Measurements from ENCODE around the gene ABCD1. TPM values are rescaled to one million over a fixed set of nuclear protein-coding genes. Genes with fewer than 3 reads are reported as not detected.

Gene ABCD1
- total RNA-seq, 1 donor from 2014 or later: 20.3 TPM

DNA sequence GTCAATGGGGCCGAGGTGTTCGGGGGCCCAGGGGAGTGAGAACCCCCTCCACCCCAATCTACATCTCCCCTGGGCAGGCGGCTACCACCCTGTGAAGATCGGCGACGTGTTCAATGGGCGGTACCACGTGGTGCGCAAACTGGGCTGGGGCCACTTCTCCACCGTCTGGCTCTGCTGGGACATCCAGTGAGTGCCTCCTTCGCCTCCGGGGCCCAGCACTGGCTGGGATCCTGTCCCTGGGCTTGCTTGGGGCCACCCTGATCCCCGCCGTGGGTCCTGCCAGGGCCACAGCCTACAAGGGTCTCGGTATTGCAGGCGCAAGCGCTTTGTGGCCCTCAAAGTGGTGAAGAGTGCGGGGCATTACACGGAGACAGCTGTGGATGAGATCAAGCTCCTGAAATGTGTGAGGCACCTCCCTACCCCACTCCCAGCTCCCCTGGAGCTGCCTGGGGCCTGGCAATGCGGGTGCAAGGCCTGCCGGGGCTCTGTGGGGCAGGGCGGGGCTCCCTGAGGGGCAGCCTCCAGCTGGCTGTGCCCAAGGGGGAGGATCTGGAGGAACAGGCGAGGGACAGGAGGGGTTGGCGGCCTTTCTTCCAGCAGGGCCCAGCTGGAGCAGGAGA, 56.9 kb downstream of the ABCD1 start:
- no peaks in the 10 kb centered on the region for H3K4me1 Mint-ChIP-seq (ENCODE audit: low read depth)
- DNase-seq (ENCODE audit: low spot score): no peak
- peaks cover 3% of the 10 kb centered on the region for H3K36me3 Mint-ChIP-seq (ENCODE audit: low read depth)
- H3K9me3 Mint-ChIP-seq (ENCODE audit: low read depth): no peaks in the 10 kb centered on the region
- no peak overlapping the region for H3K27ac Mint-ChIP-seq (ENCODE audit: unreplicated experiment)
- TF ChIP-seq, protein P1, sequence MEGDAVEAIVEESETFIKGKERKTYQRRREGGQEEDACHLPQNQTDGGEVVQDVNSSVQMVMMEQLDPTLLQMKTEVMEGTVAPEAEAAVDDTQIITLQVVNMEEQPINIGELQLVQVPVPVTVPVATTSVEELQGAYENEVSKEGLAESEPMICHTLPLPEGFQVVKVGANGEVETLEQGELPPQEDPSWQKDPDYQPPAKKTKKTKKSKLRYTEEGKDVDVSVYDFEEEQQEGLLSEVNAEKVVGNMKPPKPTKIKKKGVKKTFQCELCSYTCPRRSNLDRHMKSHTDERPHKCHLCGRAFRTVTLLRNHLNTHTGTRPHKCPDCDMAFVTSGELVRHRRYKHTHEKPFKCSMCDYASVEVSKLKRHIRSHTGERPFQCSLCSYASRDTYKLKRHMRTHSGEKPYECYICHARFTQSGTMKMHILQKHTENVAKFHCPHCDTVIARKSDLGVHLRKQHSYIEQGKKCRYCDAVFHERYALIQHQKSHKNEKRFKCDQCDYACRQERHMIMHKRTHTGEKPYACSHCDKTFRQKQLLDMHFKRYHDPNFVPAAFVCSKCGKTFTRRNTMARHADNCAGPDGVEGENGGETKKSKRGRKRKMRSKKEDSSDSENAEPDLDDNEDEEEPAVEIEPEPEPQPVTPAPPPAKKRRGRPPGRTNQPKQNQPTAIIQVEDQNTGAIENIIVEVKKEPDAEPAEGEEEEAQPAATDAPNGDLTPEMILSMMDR (IDR thresholded peaks at IDR 0.05): no peak
- no peak overlapping the region for H3K4me3 Mint-ChIP-seq (ENCODE audit: unreplicated experiment)
- no peaks in the 10 kb centered on the region for H3K27me3 Mint-ChIP-seq (ENCODE audit: low read depth)

DNA sequence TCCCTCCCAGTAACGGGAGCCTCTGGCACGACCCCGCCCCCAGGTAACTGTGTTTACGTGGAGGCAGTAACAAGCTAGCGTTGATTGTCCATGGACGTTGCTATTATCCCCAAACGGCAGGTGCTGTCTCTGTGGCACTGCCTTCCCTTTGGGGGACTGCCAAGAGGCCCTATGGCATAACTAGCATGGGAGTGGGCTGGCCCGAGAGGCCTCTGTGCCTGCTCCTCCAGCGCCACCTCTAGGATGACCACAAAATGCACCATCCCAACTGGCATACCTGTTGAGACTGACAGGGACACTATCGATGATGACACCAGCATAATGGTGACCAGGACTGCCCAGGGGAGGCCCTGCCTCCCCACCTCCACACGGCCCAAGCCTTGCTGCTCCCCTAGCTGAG, 57.7 kb downstream of the ABCD1 start:
- TF ChIP-seq, protein P1 (IDR thresholded peaks at IDR 0.05): peak; percentile 16
- Mint-ChIP-seq H3K9me3 (ENCODE audit: low read depth) (no peaks in the 10 kb centered on the region), H3K4me3 (ENCODE audit: unreplicated experiment) (no peak overlapping the region), H3K27me3 (ENCODE audit: low read depth) (no peaks in the 10 kb centered on the region), H3K4me1 (ENCODE audit: low read depth) (no peaks in the 10 kb centered on the region), H3K36me3 (ENCODE audit: low read depth) (peaks cover 3% of the 10 kb centered on the region), H3K27ac (ENCODE audit: unreplicated experiment) (no peak overlapping the region)
- no peak for DNase-seq (ENCODE audit: low spot score)

- no peaks in the 10 kb centered on the region for H3K27me3 Mint-ChIP-seq (ENCODE audit: low read depth)
- H3K4me3 Mint-ChIP-seq (ENCODE audit: unreplicated experiment): no peak overlapping the region
- no peak for DNase-seq (ENCODE audit: low spot score)
- TF ChIP-seq, protein P1 (IDR thresholded peaks at IDR 0.05): no peak
- H3K27ac Mint-ChIP-seq (ENCODE audit: unreplicated experiment): no peak overlapping the region
- peaks cover 2% of the 10 kb centered on the region for H3K9me3 Mint-ChIP-seq (ENCODE audit: low read depth)
- peaks cover 5% of the 10 kb centered on the region for H3K36me3 Mint-ChIP-seq (ENCODE audit: low read depth)
- H3K4me1 Mint-ChIP-seq (ENCODE audit: low read depth): no peaks in the 10 kb centered on the region
Observed at GRCh38 chrX:153782871-153783270, 58.2 kb downstream of the ABCD1 start.

DNA sequence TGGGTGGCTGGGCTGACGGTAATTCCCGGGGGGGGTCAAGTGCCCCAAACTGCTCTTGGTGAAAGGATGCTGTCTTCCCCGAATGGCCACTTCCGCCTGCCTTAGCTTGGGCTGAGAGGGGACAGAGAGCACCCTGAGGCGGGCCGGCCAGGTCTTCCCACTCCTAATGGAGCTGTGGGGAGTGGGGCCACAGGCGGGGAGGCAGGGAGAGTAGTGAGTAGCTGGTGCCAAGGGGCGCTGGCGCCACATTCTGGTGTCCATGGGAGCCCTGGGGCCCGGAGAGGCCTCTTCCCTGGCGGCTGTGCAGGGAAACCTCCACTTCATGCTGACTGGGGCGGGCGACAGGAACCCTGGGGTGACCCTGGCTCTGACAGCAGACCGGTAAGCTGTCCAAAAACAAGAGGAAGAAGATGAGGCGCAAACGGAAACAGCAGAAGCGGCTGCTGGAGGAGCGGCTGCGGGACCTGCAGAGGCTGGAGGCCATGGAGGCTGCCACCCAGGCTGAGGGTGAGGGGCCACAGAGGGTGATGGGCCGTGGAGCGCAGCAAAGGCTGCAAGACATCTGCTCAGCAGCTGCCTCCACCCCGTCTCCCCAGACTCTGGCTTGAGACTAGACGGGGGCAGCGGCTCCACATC, 58.8 kb downstream of the ABCD1 start:
- Mint-ChIP-seq H3K4me1 (ENCODE audit: low read depth) (no peaks in the 10 kb centered on the region), H3K36me3 (ENCODE audit: low read depth) (peaks cover 5% of the 10 kb centered on the region), H3K9me3 (ENCODE audit: low read depth) (peaks cover 2% of the 10 kb centered on the region), H3K4me3 (ENCODE audit: unreplicated experiment) (no peak overlapping the region), H3K27ac (ENCODE audit: unreplicated experiment) (no peak overlapping the region), H3K27me3 (ENCODE audit: low read depth) (no peaks in the 10 kb centered on the region)
- DNase-seq (ENCODE audit: low spot score): no peak
- TF ChIP-seq, protein P1 (IDR thresholded peaks at IDR 0.05): no peak

DNA sequence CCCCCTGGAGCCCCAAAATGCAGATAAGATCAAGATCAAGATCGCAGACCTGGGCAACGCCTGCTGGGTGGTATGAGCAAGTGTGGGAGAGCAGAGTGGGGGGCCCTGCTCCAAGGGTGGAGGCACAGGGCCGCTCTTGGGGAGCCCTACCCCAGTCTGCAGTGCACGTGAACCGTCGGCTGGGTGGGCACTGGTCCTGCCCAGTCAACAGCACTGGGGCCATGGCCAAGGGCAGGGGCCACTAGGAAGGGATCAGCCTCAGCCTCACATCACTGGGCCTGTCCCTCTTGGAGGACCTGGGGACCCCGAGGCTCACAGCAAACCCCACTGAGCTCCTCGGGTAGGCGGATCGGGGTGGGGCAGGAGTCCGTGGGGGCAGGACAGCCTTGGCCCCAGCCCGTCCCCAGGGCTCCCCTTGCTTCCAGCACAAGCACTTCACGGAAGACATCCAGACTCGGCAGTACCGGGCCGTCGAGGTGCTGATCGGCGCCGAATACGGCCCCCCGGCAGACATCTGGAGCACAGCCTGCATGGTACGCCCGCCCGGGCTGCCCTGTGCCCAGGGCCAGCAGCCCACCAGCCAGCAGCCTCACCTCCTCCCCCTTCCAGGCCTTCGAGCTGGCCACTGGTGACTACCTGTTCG, 59.8 kb downstream of the ABCD1 start:
- Mint-ChIP-seq H3K36me3 (ENCODE audit: low read depth) (peaks cover 5% of the 10 kb centered on the region), H3K9me3 (ENCODE audit: low read depth) (peaks cover 5% of the 10 kb centered on the region), H3K27me3 (ENCODE audit: low read depth) (no peaks in the 10 kb centered on the region), H3K4me3 (ENCODE audit: unreplicated experiment) (no peak overlapping the region), H3K27ac (ENCODE audit: unreplicated experiment) (no peak overlapping the region), H3K4me1 (ENCODE audit: low read depth) (no peaks in the 10 kb centered on the region)
- no peak for DNase-seq (ENCODE audit: low spot score)
- TF ChIP-seq, protein P1 (IDR thresholded peaks at IDR 0.05): no peak
